ENCODE results near the gene RFX5. TPM values are rescaled to one million over a fixed set of nuclear protein-coding genes. Genes with fewer than 3 reads are reported as not detected.
"Not testable (repeated sequence)": the region's sequence is repeated elsewhere in the genome, so short reads cannot be mapped to it uniquely, and the experiment has no call there.

The RFX5 gene
- polyA plus RNA-seq (2012; ENCODE audit: missing spikeins) = 133 TPM

DNA sequence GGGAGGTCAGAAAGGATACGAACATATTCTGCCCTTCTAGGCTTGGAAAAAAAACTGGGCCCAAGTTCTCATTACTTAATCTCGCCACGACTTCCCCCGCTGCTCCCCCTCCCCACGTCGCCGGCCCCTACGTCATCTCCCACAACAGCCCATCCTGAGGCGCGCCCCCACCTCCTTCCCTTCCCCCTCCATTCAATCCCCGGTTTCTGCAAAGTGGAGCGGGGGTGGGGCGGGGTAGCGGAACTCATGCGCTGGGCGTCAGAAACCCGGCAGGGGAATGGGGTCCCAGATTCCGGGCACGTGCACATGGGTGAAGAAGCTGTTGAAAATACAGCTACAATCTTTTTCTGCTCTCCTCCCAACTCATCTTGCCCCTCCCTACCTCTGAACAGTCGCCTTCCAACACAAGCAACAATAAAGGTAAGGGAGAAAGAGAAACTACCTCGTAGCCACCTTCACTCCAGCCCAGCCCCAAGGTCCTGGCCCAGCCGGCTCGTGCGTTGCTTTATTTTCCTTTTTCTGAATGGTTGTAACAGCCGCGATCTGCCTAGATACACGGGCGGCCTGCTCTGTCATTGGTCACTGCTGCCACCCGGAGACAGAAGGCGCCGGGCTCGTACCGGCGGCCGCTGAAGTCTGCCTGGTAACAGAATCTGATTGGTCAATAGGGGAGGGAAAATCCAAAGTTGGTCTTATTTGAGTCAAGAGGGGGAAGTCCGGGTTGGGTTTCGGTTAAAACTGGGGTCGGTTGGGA lies at the start of gene RFX5:
Gene RFX5 (minus strand): TSS at position 484 of the 754 bp plus-strand sequence. CDS start 932 bp downstream, outside the sequence.
- TF ChIP-seq POLR2AphosphoS5 (IDR thresholded peaks at IDR 0.05; ENCODE audit: low read depth, low read length) (peak; percentile 63), POLR2A (IDR thresholded peaks at IDR 0.05; ENCODE audit: low read depth, low read length) (peak; percentile 70), TAF1 (IDR thresholded peaks at IDR 0.05; ENCODE audit: borderline replicate concordance, low read depth, low read length) (peak; percentile 36; the same call in 1 of the 2 replicates)
- FAIRE-seq = peak; percentile 94
- DNase-seq (ENCODE audit: insufficient read length) = peak; percentile 78

GRCh38 chr1:151396265-151396664 lies 49.2 kb upstream of the RFX5 start:
- FAIRE-seq; DNase-seq (ENCODE audit: insufficient read length): not testable (repeated sequence)

GRCh38 chr1:151393583-151393982 lies 46.5 kb upstream of the RFX5 start:
- no peak for TF ChIP-seq POLR2AphosphoS5 (IDR thresholded peaks at IDR 0.05; ENCODE audit: low read depth, low read length)
- no peak for TF ChIP-seq TAF1 (IDR thresholded peaks at IDR 0.05; ENCODE audit: borderline replicate concordance, low read depth, low read length)
- TF ChIP-seq POLR2A (IDR thresholded peaks at IDR 0.05; ENCODE audit: low read depth, low read length) = no peak
- DNase-seq (ENCODE audit: insufficient read length) (no peak), FAIRE-seq (no peak)

DNA sequence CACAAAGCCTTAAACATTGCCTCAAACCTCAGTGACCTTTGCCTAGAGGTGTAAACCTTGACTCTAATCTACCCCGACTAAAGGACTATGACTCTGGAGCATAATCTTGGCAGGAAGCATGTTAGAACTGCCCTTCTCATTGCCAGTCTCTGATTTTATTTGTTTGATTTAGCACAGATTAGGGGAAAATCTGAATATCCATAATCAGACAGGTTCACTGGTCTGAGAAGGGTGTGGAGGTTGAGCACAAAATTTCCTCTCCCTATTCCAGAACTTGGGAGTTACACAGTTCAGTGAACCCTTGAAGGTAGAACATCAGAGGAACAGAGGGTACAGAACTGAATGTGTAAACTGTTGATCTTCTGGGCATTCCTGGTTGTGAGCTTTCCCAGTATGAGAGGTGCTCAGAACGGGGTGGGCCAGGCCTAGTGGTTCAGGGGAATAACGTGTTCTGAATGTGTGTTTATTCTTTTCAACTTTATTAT lies 44.1 kb upstream of the RFX5 start:
- TF ChIP-seq TAF1 (IDR thresholded peaks at IDR 0.05; ENCODE audit: borderline replicate concordance, low read depth, low read length) (no peak), POLR2AphosphoS5 (IDR thresholded peaks at IDR 0.05; ENCODE audit: low read depth, low read length) (no peak), POLR2A (IDR thresholded peaks at IDR 0.05; ENCODE audit: low read depth, low read length) (no peak)
- FAIRE-seq (no peak), DNase-seq (ENCODE audit: insufficient read length) (no peak)

DNA sequence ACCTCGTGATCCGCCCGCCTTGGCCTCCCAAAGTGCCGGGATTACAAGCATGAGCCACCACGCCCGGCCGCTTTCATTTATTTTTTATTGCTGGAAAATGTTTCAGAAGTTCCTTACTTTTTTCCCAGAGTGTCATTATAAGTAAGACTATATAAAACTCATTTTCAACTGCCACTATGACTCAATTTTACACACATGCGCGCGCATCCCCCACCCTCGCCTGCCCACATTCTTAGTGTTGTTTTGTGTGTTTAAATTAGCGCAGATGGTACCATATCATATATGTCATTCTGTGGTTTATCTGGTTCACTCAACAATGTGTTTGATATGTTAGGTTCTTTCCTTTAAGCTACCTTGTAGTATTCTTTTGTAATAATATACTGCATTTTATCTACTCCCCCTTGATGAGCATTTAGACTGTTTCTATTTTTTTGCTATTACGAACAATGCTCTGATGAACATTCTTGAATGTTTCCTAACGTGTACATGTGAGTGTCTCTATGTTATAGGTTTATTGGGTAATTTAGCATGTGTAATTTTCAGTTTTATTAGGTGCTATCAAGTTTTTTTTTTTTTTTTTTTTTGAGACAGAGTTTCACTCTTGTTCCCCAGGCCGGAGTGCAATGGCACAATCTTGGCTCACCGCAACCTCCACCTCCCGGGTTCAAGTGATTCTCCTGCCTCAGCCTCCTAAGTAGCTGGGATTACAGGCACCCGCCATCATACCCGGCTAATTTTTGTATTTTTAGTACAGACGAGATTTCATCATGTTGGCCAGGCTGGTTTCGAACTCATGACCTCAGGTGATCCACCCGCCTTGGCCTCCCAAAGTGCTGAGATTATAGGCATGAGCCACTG lies 43.4 kb upstream of the RFX5 start:
- not testable (repeated sequence) for DNase-seq (ENCODE audit: insufficient read length); FAIRE-seq

- TF ChIP-seq TAF1 (IDR thresholded peaks at IDR 0.05; ENCODE audit: borderline replicate concordance, low read depth, low read length) = no peak
- no peak for TF ChIP-seq POLR2AphosphoS5 (IDR thresholded peaks at IDR 0.05; ENCODE audit: low read depth, low read length)
- TF ChIP-seq POLR2A (IDR thresholded peaks at IDR 0.05; ENCODE audit: low read depth, low read length) = no peak
- FAIRE-seq (no peak), DNase-seq (ENCODE audit: insufficient read length) (no peak)
Measured at GRCh38 chr1:151386002-151386401, 39.0 kb upstream of the RFX5 start.

- no peak for DNase-seq (ENCODE audit: insufficient read length)
- FAIRE-seq = no peak
- no peak for TF ChIP-seq POLR2A (IDR thresholded peaks at IDR 0.05; ENCODE audit: low read depth, low read length)
- no peak for TF ChIP-seq POLR2AphosphoS5 (IDR thresholded peaks at IDR 0.05; ENCODE audit: low read depth, low read length)
- TF ChIP-seq TAF1 (IDR thresholded peaks at IDR 0.05; ENCODE audit: borderline replicate concordance, low read depth, low read length) = no peak
Measured at GRCh38 chr1:151384584-151384983, 37.5 kb upstream of the RFX5 start.

DNA sequence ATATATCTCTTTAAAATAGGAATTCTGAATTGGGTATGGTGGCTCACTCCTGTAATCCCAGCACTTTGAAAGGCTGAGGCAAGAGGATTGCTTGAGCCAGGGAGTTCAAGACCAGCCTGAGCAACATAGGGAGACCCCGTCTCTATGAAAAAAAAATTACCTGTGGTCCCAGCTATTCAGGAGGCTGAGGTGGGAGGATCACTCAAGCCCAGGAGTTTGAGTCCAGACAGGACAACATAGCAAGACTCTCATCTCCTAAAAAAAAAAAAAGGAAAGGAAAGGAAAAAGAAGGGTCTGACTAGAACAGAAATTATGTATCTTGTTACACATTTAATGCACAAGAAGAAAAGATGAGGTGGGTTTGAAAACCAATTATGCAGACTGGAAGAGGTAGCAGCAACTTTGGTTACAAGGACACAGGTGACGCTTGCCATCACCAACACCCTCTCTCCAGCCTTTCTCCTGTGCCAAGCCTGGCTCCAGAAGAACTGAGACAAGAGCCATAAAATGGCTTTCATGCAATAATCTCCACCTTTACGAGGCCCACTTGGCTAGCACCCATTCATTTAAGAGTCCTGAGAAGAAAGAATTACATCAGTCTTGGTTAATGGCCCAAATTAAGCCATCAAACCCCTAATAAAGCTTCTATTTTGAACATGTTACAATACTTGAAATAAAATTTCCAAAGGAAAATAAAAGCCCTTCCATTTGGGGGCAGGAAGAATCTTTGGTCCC lies 30.3 kb upstream of the RFX5 start:
- FAIRE-seq = no peak
- no peak for DNase-seq (ENCODE audit: insufficient read length)
- TF ChIP-seq POLR2A (IDR thresholded peaks at IDR 0.05; ENCODE audit: low read depth, low read length) = no peak
- TF ChIP-seq POLR2AphosphoS5 (IDR thresholded peaks at IDR 0.05; ENCODE audit: low read depth, low read length) = no peak
- TF ChIP-seq TAF1 (IDR thresholded peaks at IDR 0.05; ENCODE audit: borderline replicate concordance, low read depth, low read length) = no peak

DNA sequence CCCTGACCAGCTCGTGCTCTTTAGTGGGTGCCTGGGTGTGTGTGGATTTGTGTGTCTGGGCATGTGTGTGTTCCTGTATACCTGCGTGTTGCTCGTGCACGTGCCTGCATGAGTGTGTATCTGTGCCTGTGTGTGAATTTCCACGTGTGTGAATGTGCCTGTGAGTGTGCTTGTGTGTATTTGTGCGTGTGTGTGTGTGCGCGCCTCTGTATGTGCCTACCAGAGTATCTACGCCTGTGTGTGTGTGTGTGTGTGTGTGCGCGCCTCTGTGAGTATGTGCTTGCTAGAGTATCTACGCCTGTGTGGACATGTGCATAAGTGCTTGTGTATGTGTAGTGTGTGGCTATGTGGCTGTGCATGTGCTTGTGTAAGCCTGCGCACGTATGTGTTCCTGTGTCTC lies 26.1 kb upstream of the RFX5 start:
- no peak for FAIRE-seq

GRCh38 chr1:151372058-151372934 lies 25.2 kb upstream of the RFX5 start, which contains the start of gene SELENBP1:
Gene SELENBP1 (minus strand): TSS chr1:151372705. CDS start chr1:151372641, 64 bp downstream.
- DNase-seq (ENCODE audit: insufficient read length) (no peak), FAIRE-seq (no peak)
- TF ChIP-seq POLR2A (IDR thresholded peaks at IDR 0.05; ENCODE audit: low read depth, low read length) (no peak), POLR2AphosphoS5 (IDR thresholded peaks at IDR 0.05; ENCODE audit: low read depth, low read length) (no peak), TAF1 (IDR thresholded peaks at IDR 0.05; ENCODE audit: borderline replicate concordance, low read depth, low read length) (no peak)

More for the DNA sequence above, 26.1 kb upstream of the RFX5 start:
- DNase-seq (ENCODE audit: insufficient read length) = no peak
- TF ChIP-seq POLR2AphosphoS5 (IDR thresholded peaks at IDR 0.05; ENCODE audit: low read depth, low read length) (no peak), POLR2A (IDR thresholded peaks at IDR 0.05; ENCODE audit: low read depth, low read length) (no peak), TAF1 (IDR thresholded peaks at IDR 0.05; ENCODE audit: borderline replicate concordance, low read depth, low read length) (no peak)
